Measurements from ENCODE around the gene KCNMA1. TPM values are rescaled to one million over a fixed set of nuclear protein-coding genes. Genes with fewer than 3 reads are reported as not detected.

KCNMA1 gene
- total RNA-seq, 4 donors from 2014 or later, result 66.8 to 96.5 (median 78.9) TPM

- TF ChIP-seq POLR2A (IDR thresholded peaks at IDR 0.05) (no peak), CTCF (IDR thresholded peaks at IDR 0.05 in 4 of 5, conservative IDR thresholded peaks at IDR 0.05 in 1 of 5) (no peak)
- DNase-seq, result no peak
- Histone ChIP-seq H3K4me1 (peaks cover 41 to 48% of the 10 kb centered on the region in 2 donors), H3K27ac (no peak overlapping the region), H3K4me3 (no peak overlapping the region), H3K36me3 (no peaks in the 10 kb centered on the region), H3K9me3 (no peaks in the 10 kb centered on the region), H3K27me3 (no peaks in the 10 kb centered on the region)
- intact Hi-C loops (cut with DNase I; ENCODE audit: low total_unique reads) (no loop called here), in situ Hi-C loops (cut with MboI; ENCODE audit: low sequenced_read_pairs in 4 of 4) (no loop called here)
- no peak for ATAC-seq
These were observed 57.1 kb downstream of the KCNMA1 start for GRCh38 chr10:77580482-77580881.

GRCh38 chr10:77578583-77579227, 58.9 kb downstream of the KCNMA1 start:
- TF ChIP-seq CTCF (IDR thresholded peaks at IDR 0.05 in 4 of 5, conservative IDR thresholded peaks at IDR 0.05 in 1 of 5) (no peak), POLR2A (IDR thresholded peaks at IDR 0.05) (peak; percentile 43 to 46)
- peak overlapping the region; percentile 72 to 92 (median 90) for H3K27ac ChIP-seq
- no peak overlapping the region for H3K4me3 ChIP-seq
- H3K9me3 ChIP-seq, result no peaks in the 10 kb centered on the region
- in situ Hi-C loops (cut with MboI; ENCODE audit: low sequenced_read_pairs in 4 of 4), result no loop called here
- peak; percentile 45 to 64 for ATAC-seq
- intact Hi-C loops (cut with DNase I; ENCODE audit: low total_unique reads), result no loop called here
- H3K36me3 ChIP-seq, result no peaks in the 10 kb centered on the region
- DNase-seq, result peak in 1 of 2 donors; percentile 56
- no peaks in the 10 kb centered on the region for H3K27me3 ChIP-seq
- H3K4me1 ChIP-seq, result peaks cover 36 to 37% of the 10 kb centered on the region in 2 donors

GRCh38 chr10:77577666-77578229, 59.9 kb downstream of the KCNMA1 start:
- peak; percentile 91 to 93 for ATAC-seq
- intact Hi-C loops (cut with DNase I; ENCODE audit: low total_unique reads) (no loop called here), in situ Hi-C loops (cut with MboI; ENCODE audit: low sequenced_read_pairs in 4 of 4) (no loop called here)
- no peak overlapping the region for H3K4me3 ChIP-seq
- H3K36me3 ChIP-seq, result no peaks in the 10 kb centered on the region
- DNase-seq, result peak; percentile 74 to 79
- H3K9me3 ChIP-seq, result no peaks in the 10 kb centered on the region
- TF ChIP-seq CTCF (IDR thresholded peaks at IDR 0.05 in 4 of 5, conservative IDR thresholded peaks at IDR 0.05 in 1 of 5) (no peak), POLR2A (IDR thresholded peaks at IDR 0.05) (peak; percentile 63 to 70)
- H3K27ac ChIP-seq, result peak overlapping the region; percentile 72 to 92 (median 90)
- H3K4me1 ChIP-seq, result peaks cover 36 to 37% of the 10 kb centered on the region in 2 donors
- H3K27me3 ChIP-seq, result no peaks in the 10 kb centered on the region

- Histone ChIP-seq H3K36me3 (no peaks in the 10 kb centered on the region), H3K9me3 (no peaks in the 10 kb centered on the region), H3K4me1 (peaks cover 36 to 41% of the 10 kb centered on the region in 2 donors), H3K27me3 (no peaks in the 10 kb centered on the region), H3K4me3 (no peak overlapping the region), H3K27ac (peak overlapping the region in 2 of 4 donors; percentile 91 to 92)
- in situ Hi-C loops (cut with MboI; ENCODE audit: low sequenced_read_pairs in 4 of 4), result no loop called here
- intact Hi-C loops (cut with DNase I; ENCODE audit: low total_unique reads), result no loop called here
- TF ChIP-seq CTCF (IDR thresholded peaks at IDR 0.05 in 4 of 5, conservative IDR thresholded peaks at IDR 0.05 in 1 of 5) (no peak), POLR2A (IDR thresholded peaks at IDR 0.05) (no peak)
- no peak for DNase-seq
- ATAC-seq, result no peak
These were observed 61.1 kb downstream of the KCNMA1 start for GRCh38 chr10:77576444-77577032.
